Activated CD4-positive, alpha-beta T cell treated with anti-CD3 and anti-CD28 coated beads, Interleukin-2, amount 50 U/mL, for 4 hours (primary cell): ENCODE measurements around the gene ARHGAP8.

Experiments used
- DNase-seq, 2 experiments: peaks; one replicate each; pipeline ENCODE4 v3.0.0-alpha.2; 2020

ARHGAP8 gene

GRCh38 chr22:44862981-44863860 lies 110.8 kb downstream of the ARHGAP8 start:
- no peak for DNase-seq

GRCh38 chr22:44865193-44866057 lies 113.0 kb downstream of the ARHGAP8 start:
- DNase-seq, result no peak

GRCh38 chr22:44869196-44869595 lies 116.8 kb downstream of the ARHGAP8 start:
- no peak for DNase-seq

GRCh38 chr22:44870021-44870420 lies 117.6 kb downstream of the ARHGAP8 start:
- no peak for DNase-seq

- DNase-seq, result no peak
These were observed 119.4 kb downstream of the ARHGAP8 start for GRCh38 chr22:44871782-44872181.

GRCh38 chr22:44876921-44877320 lies 124.5 kb downstream of the ARHGAP8 start:
- DNase-seq, result no peak

- no peak for DNase-seq
These were observed 126.3 kb downstream of the ARHGAP8 start for GRCh38 chr22:44878483-44879300.

- DNase-seq, result no peak
These were observed 126.9 kb downstream of the ARHGAP8 start for GRCh38 chr22:44879301-44879680.

GRCh38 chr22:44880610-44881290 lies 128.4 kb downstream of the ARHGAP8 start:
- DNase-seq, result no peak

- no peak for DNase-seq
These were observed 129.2 kb downstream of the ARHGAP8 start for GRCh38 chr22:44881624-44882023.

GRCh38 chr22:44882226-44882905 lies 130.0 kb downstream of the ARHGAP8 start:
- no peak for DNase-seq

- DNase-seq, result no peak
These were observed 130.6 kb downstream of the ARHGAP8 start for GRCh38 chr22:44883011-44883421.

- DNase-seq, result no peak
These were observed 132.2 kb downstream of the ARHGAP8 start for GRCh38 chr22:44884562-44884961.

GRCh38 chr22:44884968-44885805 lies 132.8 kb downstream of the ARHGAP8 start:
- no peak for DNase-seq

- DNase-seq, result no peak
These were observed 133.5 kb downstream of the ARHGAP8 start for GRCh38 chr22:44885806-44886360.

GRCh38 chr22:44887941-44888366 lies 135.6 kb downstream of the ARHGAP8 start:
- no peak for DNase-seq

GRCh38 chr22:44888491-44889254 lies 136.3 kb downstream of the ARHGAP8 start:
- no peak for DNase-seq

- no peak for DNase-seq
These were observed 137.0 kb downstream of the ARHGAP8 start for GRCh38 chr22:44889255-44889878.
